T follicular helper cell (primary cell): ENCODE measurements around the gene GRK5.

Experiments
- DNase-seq: peaks from one replicate; pipeline ENCODE4 v3.0.0-alpha.2; 2020; ENCODE audit warnings: low read depth

The GRK5 gene

GRCh38 chr10:119299531-119299930 lies 92.2 kb downstream of the GRK5 start:
- DNase-seq, result no peak

- peak; percentile 37 for DNase-seq
Observed at GRCh38 chr10:119301397-119301796, 94.0 kb downstream of the GRK5 start.

GRCh38 chr10:119302172-119302571 lies 94.8 kb downstream of the GRK5 start:
- no peak for DNase-seq

GRCh38 chr10:119302591-119303253 lies 95.4 kb downstream of the GRK5 start:
- DNase-seq, result no peak

GRCh38 chr10:119303886-119304285 lies 96.5 kb downstream of the GRK5 start:
- no peak for DNase-seq

- DNase-seq, result no peak
Observed at GRCh38 chr10:119304541-119304940, 97.2 kb downstream of the GRK5 start.

- peak; percentile 80 for DNase-seq
Observed at GRCh38 chr10:119305860-119306513, 98.6 kb downstream of the GRK5 start.

GRCh38 chr10:119306514-119306951 lies 99.2 kb downstream of the GRK5 start:
- DNase-seq, result peak; percentile 77

GRCh38 chr10:119306986-119307392 lies 99.6 kb downstream of the GRK5 start:
- no peak for DNase-seq

- no peak for DNase-seq
Observed at GRCh38 chr10:119308089-119308488, 100.7 kb downstream of the GRK5 start.

GRCh38 chr10:119308551-119309422 lies 101.4 kb downstream of the GRK5 start:
- no peak for DNase-seq

GRCh38 chr10:119309423-119309770 lies 102.0 kb downstream of the GRK5 start:
- no peak for DNase-seq

- DNase-seq, result no peak
Observed at GRCh38 chr10:119310806-119311205, 103.4 kb downstream of the GRK5 start.

- DNase-seq, result no peak
Observed at GRCh38 chr10:119312241-119312640, 104.9 kb downstream of the GRK5 start.

- DNase-seq, result no peak
Observed at GRCh38 chr10:119313024-119313423, 105.7 kb downstream of the GRK5 start.

GRCh38 chr10:119313644-119314043 lies 106.3 kb downstream of the GRK5 start:
- DNase-seq, result no peak

GRCh38 chr10:119314061-119314460 lies 106.7 kb downstream of the GRK5 start:
- no peak for DNase-seq

GRCh38 chr10:119314486-119314885 lies 107.1 kb downstream of the GRK5 start:
- no peak for DNase-seq

- DNase-seq, result peak; percentile 41
Observed at GRCh38 chr10:119315128-119316001, 108.0 kb downstream of the GRK5 start.

- no peak for DNase-seq
Observed at GRCh38 chr10:119316002-119316358, 108.6 kb downstream of the GRK5 start.

- no peak for DNase-seq
Observed at GRCh38 chr10:119316729-119317097, 109.3 kb downstream of the GRK5 start.
